ENCODE data around the gene RBMS3. TPM values are rescaled to one million over a fixed set of nuclear protein-coding genes. Genes with fewer than 3 reads are reported as not detected.
A peak's percentile ranks its signal among the peaks of the same experiment; 100 is the strongest.

RBMS3 gene
- total and polyA plus RNA-seq, 2 experiments from 2014 or later, result 3.2 to 7.4 TPM

- H3K4me3 ChIP-seq, result no peak overlapping the region
- Mint-ChIP-seq H3K4me1 (peaks cover 9% of the 10 kb centered on the region), H3K36me3 (ENCODE audit: low read depth) (peaks cover 8% of the 10 kb centered on the region; the same call in 1 of the 3 replicates), H3K4me3 (no peak overlapping the region), H3K9me3 (peaks cover 6% of the 10 kb centered on the region), H3K27me3 (ENCODE audit: insufficient read depth, low read depth, poor library complexity) (peaks cover 2% of the 10 kb centered on the region), H3K27ac (no peak overlapping the region)
- no peak overlapping the region for H3K27ac ChIP-seq (ENCODE audit: low read depth)
- no peaks in the 10 kb centered on the region for H3K27me3 ChIP-seq (ENCODE audit: insufficient read depth)
- no peak for TF ChIP-seq EZH2 (IDR thresholded peaks at IDR 0.05; ENCODE audit: low read depth, unreplicated experiment)
- no peak for TF ChIP-seq REST (IDR thresholded peaks at IDR 0.05; ENCODE audit: unreplicated experiment)
- no peak for TF ChIP-seq CREB1 (CRISPR knock-in tag; IDR thresholded peaks at IDR 0.05; ENCODE audit: low read depth)
- TF ChIP-seq CTCF (conservative IDR thresholded peaks at IDR 0.05; ENCODE audit: low read depth in 2 of 2), result no peak
- no peak for TF ChIP-seq POLR2AphosphoS5 (IDR thresholded peaks at IDR 0.05; ENCODE audit: low read depth)
- no peaks in the 10 kb centered on the region; the same call in 1 of the 2 replicates for H3K4me1 ChIP-seq (ENCODE audit: insufficient read depth)
- H3K4me2 ChIP-seq, result no peak overlapping the region
- H3K79me2 ChIP-seq (replicated peaks; ENCODE audit: insufficient read depth), result no peaks in the 10 kb centered on the region
- no peak overlapping the region for H2AFZ ChIP-seq
- DNase-seq (ENCODE audit: low spot score) (no peak), ATAC-seq (no peak)
- 0 out of 2 replicates have a peak, but pooled peaks cover 3% of the 10 kb centered on the region for H3K9me2 ChIP-seq (ENCODE audit: insufficient read depth)
- H3K36me3 ChIP-seq (ENCODE audit: insufficient read depth), result no peaks in the 10 kb centered on the region
- no peaks in the 10 kb centered on the region for H3F3A ChIP-seq (replicated peaks; ENCODE audit: low read depth)
- H4K20me1 ChIP-seq (replicated peaks; ENCODE audit: insufficient read depth), result no peaks in the 10 kb centered on the region
These were observed 35.4 kb upstream of the RBMS3 start for GRCh38 chr3:29245441-29245840.

- DNase-seq (ENCODE audit: low spot score) (no peak), ATAC-seq (no peak)
- no peaks in the 10 kb centered on the region for H3F3A ChIP-seq (replicated peaks; ENCODE audit: low read depth)
- H3K79me2 ChIP-seq (replicated peaks; ENCODE audit: insufficient read depth), result no peaks in the 10 kb centered on the region
- Mint-ChIP-seq H3K27ac (no peak overlapping the region), H3K27me3 (ENCODE audit: insufficient read depth, low read depth, poor library complexity) (no peaks in the 10 kb centered on the region), H3K9me3 (no peaks in the 10 kb centered on the region), H3K36me3 (ENCODE audit: low read depth) (no peaks in the 10 kb centered on the region), H3K4me1 (peaks cover 8% of the 10 kb centered on the region), H3K4me3 (no peak overlapping the region)
- no peaks in the 10 kb centered on the region for H4K20me1 ChIP-seq (replicated peaks; ENCODE audit: insufficient read depth)
- no peak overlapping the region for H3K27ac ChIP-seq (ENCODE audit: low read depth)
- H3K4me2 ChIP-seq, result no peak overlapping the region
- peak overlapping the region; percentile 84; the same call in 1 of the 2 replicates for H2AFZ ChIP-seq
- H3K4me1 ChIP-seq (ENCODE audit: insufficient read depth), result no peaks in the 10 kb centered on the region; the same call in 1 of the 2 replicates
- peaks cover 6% of the 10 kb centered on the region; the same call in 1 of the 2 replicates for H3K9me2 ChIP-seq (ENCODE audit: insufficient read depth)
- H3K27me3 ChIP-seq (ENCODE audit: insufficient read depth), result no peaks in the 10 kb centered on the region
- no peaks in the 10 kb centered on the region for H3K36me3 ChIP-seq (ENCODE audit: insufficient read depth)
- TF ChIP-seq CTCF (conservative IDR thresholded peaks at IDR 0.05; ENCODE audit: low read depth in 2 of 2), result no peak
- TF ChIP-seq, protein P1, sequence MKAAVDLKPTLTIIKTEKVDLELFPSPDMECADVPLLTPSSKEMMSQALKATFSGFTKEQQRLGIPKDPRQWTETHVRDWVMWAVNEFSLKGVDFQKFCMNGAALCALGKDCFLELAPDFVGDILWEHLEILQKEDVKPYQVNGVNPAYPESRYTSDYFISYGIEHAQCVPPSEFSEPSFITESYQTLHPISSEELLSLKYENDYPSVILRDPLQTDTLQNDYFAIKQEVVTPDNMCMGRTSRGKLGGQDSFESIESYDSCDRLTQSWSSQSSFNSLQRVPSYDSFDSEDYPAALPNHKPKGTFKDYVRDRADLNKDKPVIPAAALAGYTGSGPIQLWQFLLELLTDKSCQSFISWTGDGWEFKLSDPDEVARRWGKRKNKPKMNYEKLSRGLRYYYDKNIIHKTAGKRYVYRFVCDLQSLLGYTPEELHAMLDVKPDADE (IDR thresholded peaks at IDR 0.05), result no peak
- no peak for TF ChIP-seq ZNF331 (CRISPR knock-in tag; IDR thresholded peaks at IDR 0.05; ENCODE audit: low read depth)
- no peak for TF ChIP-seq POLR2AphosphoS5 (IDR thresholded peaks at IDR 0.05; ENCODE audit: low read depth)
- no peak overlapping the region for H3K4me3 ChIP-seq
These were observed 33.7 kb upstream of the RBMS3 start for GRCh38 chr3:29247088-29247745.
